Measurements from ENCODE around the gene CFAP100. TPM values are rescaled to one million over a fixed set of nuclear protein-coding genes. Genes with fewer than 3 reads are reported as not detected.
A peak's percentile ranks its signal among the peaks of the same experiment; 100 is the strongest.

Gene CFAP100
- total RNA-seq, 1 experiment from 2014 or later = not detected

GRCh38 chr3:126481808-126482502 lies 87.2 kb downstream of the CFAP100 start:
- DNase-seq = peak; percentile 81
- no peak overlapping the region for H3K4me3 ChIP-seq
- H3K9me3 ChIP-seq = no peaks in the 10 kb centered on the region
- H3K27me3 ChIP-seq = no peaks in the 10 kb centered on the region
- no peaks in the 10 kb centered on the region for H3K36me3 ChIP-seq

DNA sequence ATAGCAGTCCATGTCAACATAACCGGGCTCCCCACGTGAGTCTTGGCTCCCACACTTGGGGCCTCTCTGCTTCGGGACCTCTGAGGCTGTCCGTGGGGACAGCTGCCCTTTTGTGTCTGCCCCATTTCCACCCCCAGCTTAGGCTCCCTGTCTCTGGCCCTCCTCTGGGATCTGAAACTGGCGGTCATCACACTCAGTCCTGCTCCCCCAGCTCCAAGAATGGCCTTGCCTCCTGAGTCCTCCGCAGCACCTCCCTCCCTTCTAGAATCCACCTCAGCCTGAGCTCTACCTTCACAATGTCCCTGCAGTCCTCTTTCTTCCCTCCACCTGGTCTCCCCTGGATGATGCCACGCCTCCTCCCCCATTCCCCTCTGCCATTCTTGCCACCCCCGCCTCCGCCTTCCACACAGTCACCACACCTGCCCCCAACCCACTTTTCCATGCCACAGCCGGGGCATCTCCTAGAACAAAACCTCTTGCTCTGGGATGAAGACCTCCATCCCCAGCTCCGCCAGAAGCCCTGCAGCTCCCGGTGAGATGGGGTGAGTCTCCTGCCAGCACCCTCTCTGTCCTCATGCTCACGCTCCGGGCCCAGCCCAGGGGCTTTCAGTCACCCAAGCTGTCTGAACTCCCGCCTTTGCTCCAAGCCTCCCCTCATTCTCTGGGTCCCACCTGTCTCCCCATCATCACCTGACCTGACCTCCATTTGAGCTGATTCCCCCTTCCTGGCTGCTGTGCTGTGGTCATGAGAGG lies 88.0 kb downstream of the CFAP100 start:
- no peak for DNase-seq
- H3K9me3 ChIP-seq = no peaks in the 10 kb centered on the region
- H3K4me3 ChIP-seq = no peak overlapping the region
- H3K36me3 ChIP-seq = no peaks in the 10 kb centered on the region
- no peaks in the 10 kb centered on the region for H3K27me3 ChIP-seq

GRCh38 chr3:126483321-126483761 lies 88.6 kb downstream of the CFAP100 start:
- Histone ChIP-seq H3K27me3 (no peaks in the 10 kb centered on the region), H3K9me3 (no peaks in the 10 kb centered on the region), H3K36me3 (no peaks in the 10 kb centered on the region), H3K4me3 (no peak overlapping the region)
- DNase-seq = no peak

DNA sequence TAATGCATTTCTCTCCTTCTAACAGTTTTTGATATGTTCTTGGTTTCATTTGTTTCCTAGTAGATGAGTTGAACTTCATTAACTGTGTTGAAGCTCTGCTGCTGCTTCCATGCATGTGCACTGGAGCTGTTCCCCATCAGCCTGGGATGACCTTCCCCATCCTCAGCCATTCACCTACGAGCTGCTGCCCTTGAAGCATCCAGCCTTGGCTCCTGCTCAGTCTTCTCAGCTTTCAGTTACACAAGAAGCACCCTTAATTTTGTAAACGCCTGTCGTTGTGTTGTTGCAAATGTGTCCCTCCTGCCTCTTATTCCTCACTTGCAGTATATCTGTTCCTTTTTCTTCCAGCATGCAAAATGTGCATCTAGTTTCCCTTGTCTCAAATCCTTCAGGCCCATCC lies 89.4 kb downstream of the CFAP100 start:
- H3K27me3 ChIP-seq = no peaks in the 10 kb centered on the region
- no peak for DNase-seq

DNA sequence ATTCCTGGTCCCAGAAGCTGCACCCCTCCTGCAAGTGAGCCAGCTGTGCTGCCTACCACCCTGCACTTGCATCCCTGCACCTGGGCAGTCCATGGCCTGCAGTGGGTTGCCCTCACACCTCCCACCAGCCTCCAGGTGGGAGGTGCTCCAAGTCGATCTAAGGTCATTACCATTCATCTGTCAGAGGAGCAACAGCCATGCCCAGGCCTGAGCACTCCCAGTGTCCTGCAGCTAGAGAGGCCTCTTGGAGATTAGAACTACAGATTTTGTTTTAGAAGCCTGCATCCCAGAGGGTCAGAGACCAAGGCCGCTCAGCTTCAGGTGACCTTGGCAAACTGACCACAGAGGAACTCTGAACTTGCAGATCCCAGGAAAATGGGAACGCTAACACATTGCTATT lies 90.0 kb downstream of the CFAP100 start:
- H3K9me3 ChIP-seq = no peaks in the 10 kb centered on the region
- H3K4me3 ChIP-seq = no peak overlapping the region
- H3K36me3 ChIP-seq = no peaks in the 10 kb centered on the region
- no peak for DNase-seq
- H3K27me3 ChIP-seq = no peaks in the 10 kb centered on the region

More for the DNA sequence above, 89.4 kb downstream of the CFAP100 start:
- no peak overlapping the region for H3K4me3 ChIP-seq
- H3K9me3 ChIP-seq = no peaks in the 10 kb centered on the region
- H3K36me3 ChIP-seq = no peaks in the 10 kb centered on the region

DNA sequence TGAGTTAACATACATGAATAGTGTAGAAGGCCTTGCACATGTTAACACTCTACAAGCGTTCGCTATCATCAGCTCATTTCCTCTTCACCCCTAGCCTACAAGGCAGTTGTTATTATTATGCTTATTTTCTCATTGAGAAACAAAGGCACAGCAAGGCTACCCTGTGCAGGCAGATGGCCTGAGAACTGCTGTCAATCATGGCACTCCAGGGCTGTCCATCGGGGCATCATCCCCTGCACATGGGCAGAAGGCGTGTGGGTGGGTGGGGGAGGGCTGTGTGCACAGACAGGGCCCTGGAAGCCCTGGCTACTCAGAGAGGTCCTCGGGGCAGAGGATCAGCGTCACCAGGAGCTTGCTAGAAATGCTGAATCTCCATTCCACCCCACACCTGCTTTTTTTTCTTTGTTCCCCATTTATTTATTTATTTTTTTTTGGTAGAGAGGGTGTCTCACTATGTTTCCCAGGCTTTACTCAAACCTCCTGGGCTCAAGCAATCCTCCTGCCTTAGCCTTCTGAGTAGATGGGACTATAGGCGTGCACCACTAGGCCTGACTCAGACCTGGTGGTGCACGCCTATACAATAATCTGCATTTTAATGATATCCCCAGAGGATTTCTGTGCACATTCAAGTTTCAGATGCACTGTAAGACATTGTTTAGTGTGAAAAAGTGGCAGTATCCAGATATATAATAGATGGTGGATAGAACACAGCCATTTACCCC lies 90.6 kb downstream of the CFAP100 start:
- Histone ChIP-seq H3K9me3 (no peaks in the 10 kb centered on the region), H3K4me3 (no peak overlapping the region), H3K36me3 (no peaks in the 10 kb centered on the region), H3K27me3 (no peaks in the 10 kb centered on the region)
- DNase-seq = no peak

GRCh38 chr3:126485956-126486355 lies 91.2 kb downstream of the CFAP100 start:
- Histone ChIP-seq H3K9me3 (no peaks in the 10 kb centered on the region), H3K27me3 (no peaks in the 10 kb centered on the region), H3K4me3 (no peak overlapping the region), H3K36me3 (no peaks in the 10 kb centered on the region)
- no peak for DNase-seq

Other genes starting within 250 kb of the CFAP100 start
- gene ALDH1L1, start 214.3 kb upstream of the CFAP100 start, total RNA-seq (2014; rRNA removed; shearing (Covaris generic); ENCODE audit: low replicate concordance) = 0.27 TPM in 1 of 2 replicates, not detected in the other
- 0.22 and 0.26 TPM in 2 replicates for gene KLF15, start 37.5 kb upstream of the CFAP100 start, total RNA-seq (2014; rRNA removed; shearing (Covaris generic); ENCODE audit: low replicate concordance)
- gene ZXDC, start 81.0 kb downstream of the CFAP100 start, total RNA-seq (2014; rRNA removed; shearing (Covaris generic); ENCODE audit: low replicate concordance) = 16.3 and 22.2 TPM in 2 replicates
- not detected in 2 replicates for gene UROC1, start 122.9 kb downstream of the CFAP100 start, total RNA-seq (2014; rRNA removed; shearing (Covaris generic); ENCODE audit: low replicate concordance)
- gene CHST13, start 129.2 kb downstream of the CFAP100 start, total RNA-seq (2014; rRNA removed; shearing (Covaris generic); ENCODE audit: low replicate concordance) = not detected in 2 replicates
- gene C3orf22, start 164.0 kb downstream of the CFAP100 start, total RNA-seq (2014; rRNA removed; shearing (Covaris generic); ENCODE audit: low replicate concordance) = not detected in 2 replicates

Measured in MG63 (cell line).